Ishikawa (cell line): ENCODE measurements around the gene PIH1D1.

Experiments
- CEBPB ChIP-seq: IDR thresholded peaks from 2 replicates; pipeline ENCODE4 v1.6.1; 2012
- CREB1 ChIP-seq: IDR thresholded peaks from 2 replicates; pipeline ENCODE4 v1.6.1; 2012; ENCODE audit warnings: low read depth
- EGR1 ChIP-seq: IDR thresholded peaks from 2 replicates; pipeline ENCODE4 v1.6.1; 2012
- EP300 ChIP-seq: IDR thresholded peaks from 2 replicates; pipeline ENCODE4 v1.6.1; 2012; ENCODE audit warnings: borderline replicate concordance
- FOXM1 ChIP-seq: IDR thresholded peaks from 2 replicates; pipeline ENCODE4 v1.6.1; 2012; ENCODE audit warnings: low read depth, borderline replicate concordance
- NFIC ChIP-seq: IDR thresholded peaks from 2 replicates; pipeline ENCODE4 v1.6.1; 2012
- TAF1 ChIP-seq: IDR thresholded peaks from 2 replicates; pipeline ENCODE4 v1.6.1; 2012; ENCODE audit warnings: low read depth, mild to moderate bottlenecking
- TCF12 ChIP-seq: IDR thresholded peaks from 2 replicates; pipeline ENCODE4 v1.6.1; 2012; ENCODE audit warnings: low read depth
- TEAD4 ChIP-seq: IDR thresholded peaks from 2 replicates; pipeline ENCODE4 v1.6.1; 2012
- ZBTB7A ChIP-seq: IDR thresholded peaks from 2 replicates; pipeline ENCODE4 v1.6.1; 2012; ENCODE audit warnings: low read depth
- TF ChIP-seq, protein P1 (sequence below): IDR thresholded peaks from 2 replicates; pipeline ENCODE4 v1.6.1; 2012
- TF ChIP-seq, protein P2 (sequence below): IDR thresholded peaks from 2 replicates; pipeline ENCODE4 v1.6.1; 2012
- TF ChIP-seq, protein P3 (sequence below): IDR thresholded peaks from 2 replicates; pipeline ENCODE4 v1.6.1; 2012; ENCODE audit warnings: low read depth, mild to moderate bottlenecking

DNA sequence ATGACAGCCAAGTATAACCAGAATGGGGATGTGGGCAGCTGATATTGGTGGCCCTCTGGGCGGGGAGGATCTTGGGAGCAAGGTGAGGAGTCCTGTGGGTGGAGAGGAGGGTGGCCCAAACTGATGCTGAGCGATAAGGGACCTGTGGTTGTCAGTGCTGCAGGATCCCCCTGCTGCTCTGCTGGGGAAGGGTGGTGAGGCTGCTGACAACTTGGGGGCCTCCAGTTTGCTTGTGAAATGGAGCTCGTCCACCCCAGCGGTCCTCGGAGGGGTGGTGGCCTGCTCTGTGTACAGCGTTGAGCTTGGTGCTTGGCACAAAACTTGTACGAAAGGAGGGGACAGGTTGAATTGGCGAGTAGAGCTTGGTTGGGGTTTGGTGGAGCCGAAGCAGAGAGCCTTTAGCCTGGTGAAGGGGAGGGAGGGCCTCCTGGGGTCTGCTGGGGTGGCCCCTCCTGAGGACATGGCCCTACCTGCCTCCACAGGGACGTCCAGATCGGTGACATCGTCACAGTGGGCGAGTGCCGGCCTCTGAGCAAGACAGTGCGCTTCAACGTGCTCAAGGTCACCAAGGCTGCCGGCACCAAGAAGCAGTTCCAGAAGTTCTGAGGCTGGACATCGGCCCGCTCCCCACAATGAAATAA is 47.5 kb upstream of the PIH1D1 start:
- TF ChIP-seq EGR1 (no peak), EP300 (no peak), CEBPB (no peak), TCF12 (no peak), TAF1 (no peak), TEAD4 (no peak), NFIC (no peak), FOXM1 (no peak), CREB1 (no peak), ZBTB7A (no peak)
- TF ChIP-seq, protein P1, sequence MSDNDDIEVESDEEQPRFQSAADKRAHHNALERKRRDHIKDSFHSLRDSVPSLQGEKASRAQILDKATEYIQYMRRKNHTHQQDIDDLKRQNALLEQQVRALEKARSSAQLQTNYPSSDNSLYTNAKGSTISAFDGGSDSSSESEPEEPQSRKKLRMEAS: no peak
- TF ChIP-seq, protein P2, sequence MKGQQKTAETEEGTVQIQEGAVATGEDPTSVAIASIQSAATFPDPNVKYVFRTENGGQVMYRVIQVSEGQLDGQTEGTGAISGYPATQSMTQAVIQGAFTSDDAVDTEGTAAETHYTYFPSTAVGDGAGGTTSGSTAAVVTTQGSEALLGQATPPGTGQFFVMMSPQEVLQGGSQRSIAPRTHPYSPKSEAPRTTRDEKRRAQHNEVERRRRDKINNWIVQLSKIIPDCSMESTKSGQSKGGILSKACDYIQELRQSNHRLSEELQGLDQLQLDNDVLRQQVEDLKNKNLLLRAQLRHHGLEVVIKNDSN: no peak
- TF ChIP-seq, protein P3, sequence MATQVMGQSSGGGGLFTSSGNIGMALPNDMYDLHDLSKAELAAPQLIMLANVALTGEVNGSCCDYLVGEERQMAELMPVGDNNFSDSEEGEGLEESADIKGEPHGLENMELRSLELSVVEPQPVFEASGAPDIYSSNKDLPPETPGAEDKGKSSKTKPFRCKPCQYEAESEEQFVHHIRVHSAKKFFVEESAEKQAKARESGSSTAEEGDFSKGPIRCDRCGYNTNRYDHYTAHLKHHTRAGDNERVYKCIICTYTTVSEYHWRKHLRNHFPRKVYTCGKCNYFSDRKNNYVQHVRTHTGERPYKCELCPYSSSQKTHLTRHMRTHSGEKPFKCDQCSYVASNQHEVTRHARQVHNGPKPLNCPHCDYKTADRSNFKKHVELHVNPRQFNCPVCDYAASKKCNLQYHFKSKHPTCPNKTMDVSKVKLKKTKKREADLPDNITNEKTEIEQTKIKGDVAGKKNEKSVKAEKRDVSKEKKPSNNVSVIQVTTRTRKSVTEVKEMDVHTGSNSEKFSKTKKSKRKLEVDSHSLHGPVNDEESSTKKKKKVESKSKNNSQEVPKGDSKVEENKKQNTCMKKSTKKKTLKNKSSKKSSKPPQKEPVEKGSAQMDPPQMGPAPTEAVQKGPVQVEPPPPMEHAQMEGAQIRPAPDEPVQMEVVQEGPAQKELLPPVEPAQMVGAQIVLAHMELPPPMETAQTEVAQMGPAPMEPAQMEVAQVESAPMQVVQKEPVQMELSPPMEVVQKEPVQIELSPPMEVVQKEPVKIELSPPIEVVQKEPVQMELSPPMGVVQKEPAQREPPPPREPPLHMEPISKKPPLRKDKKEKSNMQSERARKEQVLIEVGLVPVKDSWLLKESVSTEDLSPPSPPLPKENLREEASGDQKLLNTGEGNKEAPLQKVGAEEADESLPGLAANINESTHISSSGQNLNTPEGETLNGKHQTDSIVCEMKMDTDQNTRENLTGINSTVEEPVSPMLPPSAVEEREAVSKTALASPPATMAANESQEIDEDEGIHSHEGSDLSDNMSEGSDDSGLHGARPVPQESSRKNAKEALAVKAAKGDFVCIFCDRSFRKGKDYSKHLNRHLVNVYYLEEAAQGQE: no peak
